Mesodermal cell (in vitro differentiated cells): ENCODE results near the gene STKLD1. TPM values are rescaled to one million over a fixed set of nuclear protein-coding genes. Genes with fewer than 3 reads are reported as not detected.
"Not testable (repeated sequence)": the region's sequence is repeated elsewhere in the genome, so short reads cannot be mapped to it uniquely, and the experiment has no call there.

ENCODE experiments used
- H3K27ac ChIP-seq: 2 replicates; pipeline ENCODE4 v1.7.0; 2013; ENCODE audit warnings: mild to moderate bottlenecking, low read depth, low read length, moderate library complexity; ENCODE audit not compliant: severe bottlenecking
- H3K36me3 ChIP-seq: 2 replicates; pipeline ENCODE4 v1.7.1; 2013; ENCODE audit warnings: mild to moderate bottlenecking, low read length, moderate library complexity; ENCODE audit not compliant: control insufficient read depth, insufficient read depth
- H3K4me1 ChIP-seq: one replicate; pipeline ENCODE4 v1.7.1; 2013; ENCODE audit warnings: mild to moderate bottlenecking, low read length; ENCODE audit not compliant: insufficient read depth, control insufficient read depth, poor library complexity, severe bottlenecking
- H3K4me3 ChIP-seq: 2 replicates; pipeline ENCODE4 v1.7.0; 2013; ENCODE audit warnings: low read length, control low read depth, mild to moderate bottlenecking; ENCODE audit not compliant: insufficient read depth, poor library complexity, severe bottlenecking; ENCODE audit errors: extremely low read depth
- H3K9me3 ChIP-seq: 2 replicates; pipeline ENCODE4 v1.7.1; 2013; ENCODE audit warnings: mild to moderate bottlenecking, low read length, moderate library complexity; ENCODE audit not compliant: control insufficient read depth
- WGBS, 2 experiments: methylation state at CpG; one replicate each; pipeline ENCODE4 v1.1.5; 2013; ENCODE audit warnings: missing lambda C conversion rate in 2 of 2; ENCODE audit not compliant: insufficient coverage in 2 of 2; 5-methylcytosine and 5-hydroxymethylcytosine counted together
- polyA plus RNA-seq, 2 experiments: library from polyadenylated mRNA; stranded (reverse); fragments of 50-300 nt; gene quantifications; one replicate each; pipeline ENCODE4 v1.2.3, GENCODE V29; 2013

Gene STKLD1
- 0.63 TPM for polyA plus RNA-seq (2013, experiment 1 of 2)
- 0.56 TPM for polyA plus RNA-seq (2013, experiment 2 of 2)

DNA sequence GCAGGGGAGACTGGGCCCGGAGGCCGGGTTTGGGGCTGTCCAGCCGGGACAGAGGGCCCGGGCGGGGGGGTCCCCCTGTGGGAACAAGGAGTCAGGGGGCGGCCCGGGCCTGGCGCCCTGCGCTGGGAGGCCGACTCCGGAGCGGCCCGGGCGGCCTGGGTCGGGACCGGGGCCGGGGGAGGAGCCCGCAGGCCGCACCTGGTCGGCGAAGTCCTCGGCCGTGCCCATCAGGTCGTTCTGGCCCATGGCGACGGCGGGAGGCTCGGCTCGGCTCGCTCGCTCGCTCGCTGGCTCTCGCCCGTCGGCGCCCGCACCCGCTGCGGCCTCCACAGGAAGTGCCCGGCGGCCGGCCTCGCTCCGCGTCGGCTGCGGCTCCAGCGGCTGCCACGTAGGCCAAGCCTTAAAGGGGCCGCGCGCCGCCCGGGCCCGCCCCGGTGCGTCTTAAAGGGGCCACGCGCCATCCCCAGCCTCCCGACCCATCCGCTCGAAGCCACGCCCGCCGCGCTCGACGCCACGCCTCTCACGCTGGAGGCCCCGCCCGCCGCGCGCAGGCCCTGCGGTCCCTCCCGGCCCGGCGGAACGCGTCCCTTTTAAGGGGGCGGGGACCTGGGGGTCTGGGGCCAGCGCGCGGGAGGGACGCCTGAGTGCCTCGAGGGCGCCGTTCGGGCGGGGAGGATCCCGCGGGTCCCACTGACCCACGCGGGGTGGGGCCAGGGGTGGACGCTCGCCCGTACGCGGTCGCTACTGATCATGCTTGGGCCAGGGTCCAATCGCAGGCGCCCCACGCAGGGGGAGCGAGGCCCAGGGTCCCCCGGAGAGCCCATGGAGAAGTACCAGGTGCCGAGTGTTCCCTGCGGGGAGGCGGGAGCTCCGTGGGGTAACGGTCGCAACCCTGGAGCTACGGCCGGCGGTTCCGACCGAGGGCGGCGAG lies at the start of gene STKLD1, which contains the start of gene SURF4:
TSS of gene STKLD1 (plus strand) at position 643 of the 931 bp plus-strand sequence. CDS start at position 751, 108 bp downstream.
TSS of gene SURF4 (minus strand) at position 337 of the 931 bp plus-strand sequence. CDS start at position 246, 91 bp downstream.
- H3K4me3 ChIP-seq: peak within 1 kb of the TSS; percentile 87
- H3K27ac ChIP-seq: peak within 1 kb of the TSS; percentile 99
- H3K4me1 ChIP-seq: peaks cover 7% of the 10 kb centered on the region
- peaks cover 34% of the 10 kb centered on the region for H3K36me3 ChIP-seq
- WGBS, 2 experiments: 2 to 3% methylated on average over 80 to 109 of the region's 120 CpGs
- H3K9me3 ChIP-seq: no peaks in the 10 kb centered on the region

DNA sequence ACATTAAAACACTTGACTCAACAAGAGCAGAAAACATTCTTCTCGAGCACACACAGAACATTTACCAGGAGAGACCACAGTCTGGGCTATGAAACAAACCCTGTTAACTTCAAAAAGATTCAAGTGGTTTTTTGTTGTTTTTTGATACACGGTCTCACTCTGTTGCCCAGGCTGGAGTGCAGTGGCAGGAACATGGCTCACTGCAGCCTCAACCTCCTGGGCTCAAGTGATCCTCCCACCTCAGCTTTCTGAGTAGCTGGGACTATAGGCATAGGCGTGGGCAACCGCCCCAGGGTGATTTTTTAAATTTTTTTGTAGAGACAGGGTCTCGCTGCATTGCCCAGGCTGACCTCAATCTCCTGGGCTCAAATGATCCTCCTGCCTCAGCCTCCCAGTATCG lies 49.1 kb upstream of the STKLD1 start:
- 94% methylated on average over 5 of the region's 6 CpGs for WGBS, 2 experiments
- H3K27ac ChIP-seq, H3K4me1 ChIP-seq, H3K4me3 ChIP-seq, H3K9me3 ChIP-seq: not testable (repeated sequence)
- peaks cover 16% of the 10 kb centered on the region for H3K36me3 ChIP-seq

DNA sequence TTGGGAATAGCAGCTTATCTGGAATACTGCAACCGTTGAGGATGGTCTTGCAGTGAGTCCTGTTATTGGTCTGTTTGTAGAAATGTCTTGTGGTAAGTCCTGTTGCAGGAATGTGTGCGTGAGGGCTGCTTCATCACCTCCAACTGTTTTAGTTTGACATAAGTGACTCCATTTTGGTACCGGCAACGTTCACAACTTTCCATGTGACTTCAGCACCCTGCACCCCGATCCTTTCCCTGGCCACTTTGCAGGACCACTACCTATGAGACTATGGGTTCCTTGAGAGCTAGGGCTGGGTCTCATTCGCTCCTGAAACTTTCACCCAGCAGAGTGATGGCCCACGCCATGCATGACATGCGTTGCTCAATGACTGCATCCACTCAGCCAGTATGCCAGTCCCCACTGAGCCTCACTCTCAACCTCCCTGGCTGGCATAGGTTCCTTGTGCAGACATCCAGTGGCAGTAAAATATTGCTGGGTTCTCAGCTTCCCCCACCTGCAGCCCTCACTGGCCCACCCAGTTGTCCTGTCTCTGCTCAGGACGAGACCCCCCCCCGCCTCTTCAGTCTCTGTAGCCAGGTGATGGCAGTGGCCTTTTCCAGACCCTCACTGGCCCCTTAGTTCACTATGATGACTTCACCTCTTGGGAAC lies 48.2 kb upstream of the STKLD1 start:
- Histone ChIP-seq H3K4me1 (no peaks in the 10 kb centered on the region), H3K27ac (no peak overlapping the region), H3K9me3 (peaks cover 4% of the 10 kb centered on the region), H3K36me3 (peaks cover 26% of the 10 kb centered on the region), H3K4me3 (no peak overlapping the region)
- WGBS, 2 experiments: 86 to 92% methylated on average over 8 to 9 of the region's 10 CpGs

GRCh38 chr9:133329306-133330156 lies 46.6 kb upstream of the STKLD1 start:
- H3K36me3 ChIP-seq: peaks cover 41% of the 10 kb centered on the region
- H3K4me1 ChIP-seq, H3K27ac ChIP-seq, H3K9me3 ChIP-seq, H3K4me3 ChIP-seq: not testable (repeated sequence)
- 55 to 58% methylated on average over 13 to 17 of the region's 21 CpGs for WGBS, 2 experiments

GRCh38 chr9:133331221-133331620 lies 44.9 kb upstream of the STKLD1 start:
- peaks cover 47% of the 10 kb centered on the region for H3K36me3 ChIP-seq
- WGBS, 2 experiments: 92 to 96% methylated on average over 18 to 19 of the region's 19 CpGs
- H3K9me3 ChIP-seq: no peaks in the 10 kb centered on the region
- H3K4me3 ChIP-seq: no peak overlapping the region
- no peak overlapping the region for H3K27ac ChIP-seq
- peaks cover 5% of the 10 kb centered on the region for H3K4me1 ChIP-seq

DNA sequence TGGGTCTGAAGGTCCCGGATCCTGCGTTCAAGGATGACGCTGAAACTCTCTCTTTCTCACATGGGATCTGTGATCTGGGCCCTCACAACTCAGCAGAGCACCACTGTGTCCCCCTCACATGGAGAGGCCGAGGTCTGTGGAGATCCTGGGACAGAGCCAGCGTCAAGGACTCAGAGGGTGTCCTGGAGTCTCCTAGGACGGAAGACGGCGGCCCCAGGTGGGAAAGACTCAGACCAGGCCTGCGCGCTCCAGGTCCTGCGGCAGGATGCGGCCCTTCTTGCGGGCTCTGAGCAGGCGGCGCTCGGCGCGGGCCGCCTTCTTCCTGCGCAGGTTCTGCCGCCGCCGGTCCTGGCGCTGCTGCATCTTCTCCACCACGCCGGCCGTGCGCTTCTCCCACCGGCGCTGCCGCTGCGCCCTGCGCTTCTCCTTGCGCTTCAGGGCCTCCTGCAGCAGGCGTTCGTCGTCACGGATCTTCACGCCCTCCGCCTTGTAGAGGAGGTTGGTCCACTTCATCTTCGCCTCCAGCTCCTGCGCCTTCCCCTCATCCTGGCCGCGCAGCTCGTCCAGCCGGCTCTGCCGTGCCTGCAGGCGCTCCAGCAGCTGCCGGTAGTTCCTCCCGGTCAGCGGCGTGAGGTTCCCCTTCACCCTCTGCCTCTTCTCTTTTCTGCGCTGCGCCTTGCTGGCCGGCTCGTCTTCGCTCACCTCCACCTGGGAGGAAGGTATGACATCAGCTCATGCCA lies 44.4 kb upstream of the STKLD1 start:
- Histone ChIP-seq H3K4me1 (peaks cover 5% of the 10 kb centered on the region), H3K27ac (no peak overlapping the region), H3K36me3 (peaks cover 47% of the 10 kb centered on the region), H3K4me3 (no peak overlapping the region), H3K9me3 (no peaks in the 10 kb centered on the region)
- WGBS, 2 experiments: 95 to 97% methylated on average over 45 to 55 of the region's 57 CpGs

GRCh38 chr9:133332381-133332730 lies 43.8 kb upstream of the STKLD1 start:
- WGBS, 2 experiments: 93 to 94% methylated on average over 20 of the region's 20 CpGs
- Histone ChIP-seq H3K9me3 (no peaks in the 10 kb centered on the region), H3K36me3 (peaks cover 47% of the 10 kb centered on the region), H3K4me1 (peaks cover 5% of the 10 kb centered on the region), H3K27ac (no peak overlapping the region), H3K4me3 (no peak overlapping the region)

GRCh38 chr9:133333011-133333410 lies 43.2 kb upstream of the STKLD1 start:
- no peak overlapping the region for H3K4me3 ChIP-seq
- H3K27ac ChIP-seq: no peak overlapping the region
- H3K4me1 ChIP-seq: peaks cover 5% of the 10 kb centered on the region
- peaks cover 47% of the 10 kb centered on the region for H3K36me3 ChIP-seq
- no peaks in the 10 kb centered on the region for H3K9me3 ChIP-seq
- WGBS, 2 experiments: 96 to 99% methylated on average over 8 to 11 of the region's 11 CpGs

- 93 to 98% methylated on average over 8 to 9 of the region's 10 CpGs for WGBS, 2 experiments
- Histone ChIP-seq H3K4me1 (peaks cover 5% of the 10 kb centered on the region), H3K27ac (no peak overlapping the region), H3K9me3 (no peaks in the 10 kb centered on the region), H3K36me3 (peaks cover 47% of the 10 kb centered on the region), H3K4me3 (no peak overlapping the region)
These were observed 42.6 kb upstream of the STKLD1 start for GRCh38 chr9:133333566-133333965.

DNA sequence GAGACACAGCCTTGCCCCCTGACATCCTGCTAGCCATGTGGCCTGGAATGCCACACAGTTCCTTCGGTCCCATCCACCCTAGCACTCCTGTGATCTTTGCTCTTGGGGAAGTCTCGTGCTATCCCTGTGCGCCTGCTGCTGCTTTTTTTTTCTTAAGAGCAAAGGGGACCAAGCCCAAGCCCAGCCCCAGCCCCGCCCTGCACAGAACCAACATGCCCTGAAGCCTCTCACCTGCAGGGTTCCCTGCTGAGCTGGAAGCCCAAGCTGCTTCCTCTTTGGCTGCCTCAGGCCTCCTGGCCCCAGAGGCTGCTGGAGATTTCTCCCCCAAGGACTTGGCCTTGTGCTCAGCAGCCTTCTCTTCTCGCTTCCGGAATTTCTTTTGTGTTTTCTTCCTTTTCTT lies 42.0 kb upstream of the STKLD1 start:
- WGBS, 2 experiments: 88 to 90% methylated on average over 6 of the region's 6 CpGs
- H3K4me1 ChIP-seq: peaks cover 5% of the 10 kb centered on the region
- no peak overlapping the region for H3K27ac ChIP-seq
- no peak overlapping the region for H3K4me3 ChIP-seq
- H3K9me3 ChIP-seq: no peaks in the 10 kb centered on the region
- peaks cover 51% of the 10 kb centered on the region for H3K36me3 ChIP-seq
